ENCODE results near the gene NUTM2A.
"Not testable (repeated sequence)": the region's sequence is repeated elsewhere in the genome, so short reads cannot be mapped to it uniquely, and the experiment has no call there.

Gene NUTM2A, protein sequence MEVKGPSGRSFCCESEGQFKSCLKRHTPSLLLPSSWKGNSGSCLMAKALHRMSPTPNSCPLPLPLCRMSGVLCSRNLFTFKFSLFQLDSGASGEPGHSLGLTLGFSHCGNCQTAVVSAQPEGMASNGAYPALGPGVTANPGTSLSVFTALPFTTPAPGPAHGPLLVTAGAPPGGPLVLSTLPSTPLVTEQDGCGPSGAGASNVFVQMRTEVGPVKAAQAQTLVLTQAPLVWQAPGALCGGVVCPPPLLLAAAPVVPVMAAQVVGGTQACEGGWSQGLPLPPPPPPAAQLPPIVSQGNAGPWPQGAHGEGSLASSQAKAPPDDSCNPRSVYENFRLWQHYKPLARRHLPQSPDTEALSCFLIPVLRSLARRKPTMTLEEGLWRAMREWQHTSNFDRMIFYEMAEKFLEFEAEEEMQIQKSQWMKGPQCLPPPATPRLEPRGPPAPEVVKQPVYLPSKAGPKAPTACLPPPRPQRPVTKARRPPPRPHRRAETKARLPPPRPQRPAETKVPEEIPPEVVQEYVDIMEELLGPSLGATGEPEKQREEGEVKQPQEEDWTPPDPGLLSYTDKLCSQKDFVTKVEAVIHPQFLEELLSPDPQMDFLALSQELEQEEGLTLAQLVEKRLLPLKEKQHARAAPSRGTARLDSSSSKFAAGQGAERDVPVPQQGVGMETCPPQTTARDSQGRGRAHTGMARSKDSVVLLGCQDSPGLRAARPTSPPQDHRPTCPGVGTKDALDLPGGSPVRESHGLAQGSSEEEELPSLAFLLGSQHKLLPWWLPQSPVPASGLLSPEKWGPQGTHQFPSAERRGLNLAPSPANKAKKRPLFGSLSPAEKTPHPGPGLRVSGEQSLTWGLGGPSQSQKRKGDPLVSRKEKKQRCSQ

DNA sequence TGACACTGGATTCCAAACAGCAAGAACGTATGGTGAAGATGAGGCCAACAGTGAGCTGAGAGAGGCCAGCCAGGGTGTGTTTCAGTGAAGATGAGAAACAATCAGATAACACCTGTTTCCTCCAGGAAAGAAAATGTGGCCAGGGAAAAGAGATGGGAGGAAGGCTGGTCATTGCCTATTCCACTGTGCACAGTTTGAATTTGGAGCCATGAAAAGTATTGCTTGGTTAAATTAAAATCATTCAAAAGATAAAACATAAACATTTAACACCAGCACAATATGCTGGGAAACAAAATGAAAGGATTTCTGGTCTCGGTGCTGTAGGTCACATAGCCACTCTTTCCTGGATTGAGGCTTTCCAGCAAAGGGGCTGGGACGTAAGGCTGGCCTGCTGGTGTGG is at the start of gene NUTM2A:
NUTM2A (plus strand) TSS at position 301 of the 400 bp plus-strand sequence. CDS start 383 bp downstream, outside the sequence.
- not testable (repeated sequence) for H3K79me2 ChIP-seq (ENCODE audit: control insufficient read depth, insufficient read depth, low read length, unreplicated experiment); H3K4me1 ChIP-seq (ENCODE audit: control insufficient read depth, insufficient read depth, low read length, unreplicated experiment); H3K27ac ChIP-seq (ENCODE audit: low read depth, low read length); H3K27me3 ChIP-seq (ENCODE audit: insufficient read depth, low read length); H2AFZ ChIP-seq (ENCODE audit: low read length, unreplicated experiment); H3K36me3 ChIP-seq (ENCODE audit: insufficient read depth, low read length); H3K4me3 ChIP-seq (ENCODE audit: low read depth, low read length)

DNA sequence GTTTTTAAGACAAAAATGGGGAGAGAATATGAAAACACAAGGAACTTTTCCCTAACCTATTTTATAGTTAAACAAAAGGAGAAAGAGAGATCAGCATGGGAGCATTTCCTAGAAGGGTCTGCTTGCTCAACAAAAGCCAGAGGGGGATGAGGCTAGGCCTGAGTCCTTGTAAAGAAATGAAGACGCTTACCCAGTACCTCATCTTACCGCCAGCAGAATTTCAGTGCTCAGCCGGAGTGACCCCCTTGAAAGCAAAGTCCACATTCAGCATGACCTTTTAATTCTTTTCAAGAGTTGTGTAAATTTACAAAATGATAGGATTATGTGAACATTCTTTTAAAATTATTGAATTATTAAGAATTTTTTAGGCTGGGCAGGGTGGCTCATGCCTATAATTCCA is 47.7 kb upstream of the NUTM2A start:
- not testable (repeated sequence) for H3K4me1 ChIP-seq (ENCODE audit: control insufficient read depth, insufficient read depth, low read length, unreplicated experiment); H3K27me3 ChIP-seq (ENCODE audit: insufficient read depth, low read length); H3K36me3 ChIP-seq (ENCODE audit: insufficient read depth, low read length); H3K79me2 ChIP-seq (ENCODE audit: control insufficient read depth, insufficient read depth, low read length, unreplicated experiment); H3K4me3 ChIP-seq (ENCODE audit: low read depth, low read length); H2AFZ ChIP-seq (ENCODE audit: low read length, unreplicated experiment); H3K27ac ChIP-seq (ENCODE audit: low read depth, low read length)

DNA sequence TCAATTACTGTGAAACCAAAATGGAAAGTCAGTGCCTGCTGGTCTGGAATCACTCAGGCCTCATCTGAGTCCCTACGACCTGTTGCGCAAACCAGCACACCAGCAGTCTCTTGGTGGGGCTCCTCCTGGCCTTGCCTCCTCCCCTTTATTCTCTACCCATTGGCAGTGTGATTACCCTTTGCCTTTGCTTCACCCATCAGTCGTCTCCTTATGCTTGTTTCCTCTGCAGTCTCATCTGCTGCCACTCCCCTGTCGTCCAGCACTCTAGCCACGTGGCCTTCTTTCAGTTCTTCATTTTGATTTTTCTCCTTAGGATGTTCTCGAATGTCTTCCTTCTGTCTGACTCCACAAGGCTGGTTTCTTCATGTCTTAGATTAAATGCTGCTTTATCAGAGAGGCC is 40.8 kb upstream of the NUTM2A start:
- H2AFZ ChIP-seq (ENCODE audit: low read length, unreplicated experiment); H3K79me2 ChIP-seq (ENCODE audit: control insufficient read depth, insufficient read depth, low read length, unreplicated experiment); H3K27ac ChIP-seq (ENCODE audit: low read depth, low read length); H3K27me3 ChIP-seq (ENCODE audit: insufficient read depth, low read length); H3K4me3 ChIP-seq (ENCODE audit: low read depth, low read length); H3K4me1 ChIP-seq (ENCODE audit: control insufficient read depth, insufficient read depth, low read length, unreplicated experiment): not testable (repeated sequence)
- H3K36me3 ChIP-seq (ENCODE audit: insufficient read depth, low read length) = peaks cover 13% of the 10 kb centered on the region; the same call in 1 of the 2 replicates

DNA sequence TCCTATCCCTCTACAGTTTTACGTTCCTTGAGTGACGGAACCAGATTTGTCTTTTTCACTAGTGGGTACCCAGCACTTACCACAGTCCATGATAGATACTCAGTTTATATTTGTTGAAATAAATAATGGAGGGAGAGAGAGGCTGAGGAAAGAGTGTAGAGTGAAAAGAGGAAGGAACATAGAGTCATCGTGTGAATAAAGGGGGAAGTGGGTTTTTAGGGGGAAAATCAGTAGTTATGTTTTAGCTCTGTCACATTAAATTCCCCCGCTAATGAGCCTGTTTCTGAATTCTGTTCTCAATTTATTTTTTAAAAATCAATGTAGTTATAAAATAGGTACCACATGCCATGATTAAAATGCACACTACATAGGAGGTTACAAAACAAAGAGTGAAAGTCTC is 39.2 kb upstream of the NUTM2A start:
- H3K27ac ChIP-seq (ENCODE audit: low read depth, low read length); H3K4me3 ChIP-seq (ENCODE audit: low read depth, low read length); H3K4me1 ChIP-seq (ENCODE audit: control insufficient read depth, insufficient read depth, low read length, unreplicated experiment); H3K79me2 ChIP-seq (ENCODE audit: control insufficient read depth, insufficient read depth, low read length, unreplicated experiment); H3K27me3 ChIP-seq (ENCODE audit: insufficient read depth, low read length); H2AFZ ChIP-seq (ENCODE audit: low read length, unreplicated experiment): not testable (repeated sequence)
- H3K36me3 ChIP-seq (ENCODE audit: insufficient read depth, low read length) = peaks cover 13% of the 10 kb centered on the region; the same call in 1 of the 2 replicates

DNA sequence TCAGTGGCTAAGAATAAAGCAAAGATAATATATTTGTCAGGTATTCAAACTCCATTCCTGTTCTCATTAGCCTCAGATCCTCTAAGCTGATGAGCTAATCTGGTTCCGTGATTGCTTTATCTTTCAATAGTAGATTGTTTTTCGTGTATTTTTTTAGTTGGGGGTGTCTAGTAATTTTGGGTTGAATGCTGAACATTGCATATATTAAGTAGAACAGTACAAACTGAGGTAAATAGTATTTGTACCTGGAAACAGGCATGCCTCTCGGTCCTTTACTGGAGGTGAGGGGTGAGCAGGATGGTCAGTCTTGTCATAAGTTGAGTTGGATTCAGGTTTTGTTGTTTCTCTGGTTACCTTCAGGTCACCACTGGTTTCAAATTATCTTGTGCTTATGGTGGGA is 37.7 kb upstream of the NUTM2A start:
- not testable (repeated sequence) for H3K27ac ChIP-seq (ENCODE audit: low read depth, low read length); H3K4me1 ChIP-seq (ENCODE audit: control insufficient read depth, insufficient read depth, low read length, unreplicated experiment); H3K36me3 ChIP-seq (ENCODE audit: insufficient read depth, low read length); H3K27me3 ChIP-seq (ENCODE audit: insufficient read depth, low read length); H3K79me2 ChIP-seq (ENCODE audit: control insufficient read depth, insufficient read depth, low read length, unreplicated experiment); H3K4me3 ChIP-seq (ENCODE audit: low read depth, low read length); H2AFZ ChIP-seq (ENCODE audit: low read length, unreplicated experiment)

DNA sequence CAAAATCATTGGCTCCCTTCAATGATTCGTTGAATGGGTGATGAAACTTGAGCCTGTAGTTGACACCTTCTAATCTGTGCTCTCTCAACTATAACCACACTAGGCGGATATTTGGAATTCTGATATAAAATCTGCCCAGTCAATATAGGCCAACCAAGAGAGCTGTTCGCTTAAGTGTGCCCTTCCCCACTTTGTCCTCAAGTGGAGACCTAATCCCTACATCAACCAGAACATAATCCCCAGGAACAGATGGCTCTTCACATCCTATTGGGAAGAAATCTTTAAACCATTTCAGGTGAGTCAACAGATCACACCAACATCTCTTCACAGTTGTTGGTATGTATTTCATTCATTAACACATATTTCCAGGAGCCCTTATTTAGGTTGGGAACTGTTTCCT is 33.4 kb upstream of the NUTM2A start:
- H3K4me3 ChIP-seq (ENCODE audit: low read depth, low read length); H3K4me1 ChIP-seq (ENCODE audit: control insufficient read depth, insufficient read depth, low read length, unreplicated experiment); H3K27ac ChIP-seq (ENCODE audit: low read depth, low read length); H3K36me3 ChIP-seq (ENCODE audit: insufficient read depth, low read length); H2AFZ ChIP-seq (ENCODE audit: low read length, unreplicated experiment); H3K27me3 ChIP-seq (ENCODE audit: insufficient read depth, low read length); H3K79me2 ChIP-seq (ENCODE audit: control insufficient read depth, insufficient read depth, low read length, unreplicated experiment): not testable (repeated sequence)

DNA sequence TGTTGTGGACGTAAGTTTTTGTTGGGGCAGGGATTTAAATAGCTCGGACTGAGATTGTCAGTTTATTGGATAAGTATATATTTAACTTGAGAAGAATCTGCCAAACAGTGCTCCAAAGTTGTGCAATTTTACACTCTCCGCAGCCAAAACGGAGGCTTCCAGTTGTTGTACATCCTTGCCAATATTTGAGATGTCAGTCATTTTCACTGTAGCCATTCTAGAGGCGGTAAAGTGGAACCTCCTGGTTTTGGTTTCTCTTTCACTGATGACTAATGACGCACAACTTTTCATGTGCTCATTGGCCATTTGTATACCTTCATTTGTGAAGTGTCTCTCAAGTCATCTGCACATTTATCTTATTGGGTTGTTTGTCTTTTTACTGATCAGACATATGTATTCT is 24.3 kb upstream of the NUTM2A start:
- not testable (repeated sequence) for H3K27me3 ChIP-seq (ENCODE audit: insufficient read depth, low read length); H3K79me2 ChIP-seq (ENCODE audit: control insufficient read depth, insufficient read depth, low read length, unreplicated experiment); H3K36me3 ChIP-seq (ENCODE audit: insufficient read depth, low read length); H3K4me1 ChIP-seq (ENCODE audit: control insufficient read depth, insufficient read depth, low read length, unreplicated experiment)
- Histone ChIP-seq H3K4me3 (ENCODE audit: low read depth, low read length) (peak overlapping the region; percentile 77), H2AFZ (ENCODE audit: low read length, unreplicated experiment) (peak overlapping the region; percentile 78), H3K27ac (ENCODE audit: low read depth, low read length) (peak overlapping the region; percentile 67)

DNA sequence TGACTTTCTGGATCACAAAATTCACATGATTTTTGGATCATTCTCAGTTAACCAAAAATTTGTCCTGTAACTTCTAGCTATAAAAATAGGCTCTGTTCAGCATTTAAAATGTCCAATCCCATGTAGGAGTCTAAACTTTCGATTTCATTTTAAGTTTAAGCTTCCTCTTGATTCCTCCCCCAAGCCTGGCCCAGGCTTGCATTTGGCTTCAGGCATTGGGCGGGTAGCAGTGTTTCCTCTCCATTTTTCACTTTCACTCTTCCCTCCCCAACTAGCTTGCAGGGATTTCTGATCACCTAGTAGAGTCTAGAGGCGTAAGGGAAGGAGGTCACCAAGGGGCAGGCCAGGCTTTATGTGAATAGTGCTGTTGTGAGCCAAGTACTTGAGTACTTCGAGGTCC is 20.4 kb upstream of the NUTM2A start:
- 0 out of 2 replicates have a peak overlapping the region, but pooled peaks have one; percentile 43 for H3K4me3 ChIP-seq (ENCODE audit: low read depth, low read length)
- not testable (repeated sequence) for H3K36me3 ChIP-seq (ENCODE audit: insufficient read depth, low read length); H3K79me2 ChIP-seq (ENCODE audit: control insufficient read depth, insufficient read depth, low read length, unreplicated experiment); H3K27me3 ChIP-seq (ENCODE audit: insufficient read depth, low read length); H3K4me1 ChIP-seq (ENCODE audit: control insufficient read depth, insufficient read depth, low read length, unreplicated experiment); H2AFZ ChIP-seq (ENCODE audit: low read length, unreplicated experiment); H3K27ac ChIP-seq (ENCODE audit: low read depth, low read length)

DNA sequence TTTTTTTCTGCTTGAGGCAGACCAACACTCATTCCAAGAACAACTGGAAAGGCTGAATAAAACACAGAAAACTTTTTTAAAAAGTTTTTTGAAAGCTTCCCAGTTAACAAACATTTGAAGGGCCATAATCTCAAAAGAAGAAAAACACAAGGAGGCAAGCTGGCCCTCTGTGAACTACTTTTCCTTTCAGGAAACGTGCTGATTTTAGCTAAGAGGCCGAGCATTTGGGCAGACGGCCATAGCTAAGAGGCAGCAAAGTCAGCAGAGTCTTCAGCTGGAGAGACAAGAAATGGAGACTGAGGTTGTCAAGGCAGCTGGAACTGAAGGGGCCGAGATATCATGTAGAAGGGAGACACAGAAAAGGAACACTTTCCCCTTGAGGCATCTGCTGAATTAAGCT is 18.3 kb upstream of the NUTM2A start:
- H3K4me3 ChIP-seq (ENCODE audit: low read depth, low read length) = not testable (repeated sequence)

DNA sequence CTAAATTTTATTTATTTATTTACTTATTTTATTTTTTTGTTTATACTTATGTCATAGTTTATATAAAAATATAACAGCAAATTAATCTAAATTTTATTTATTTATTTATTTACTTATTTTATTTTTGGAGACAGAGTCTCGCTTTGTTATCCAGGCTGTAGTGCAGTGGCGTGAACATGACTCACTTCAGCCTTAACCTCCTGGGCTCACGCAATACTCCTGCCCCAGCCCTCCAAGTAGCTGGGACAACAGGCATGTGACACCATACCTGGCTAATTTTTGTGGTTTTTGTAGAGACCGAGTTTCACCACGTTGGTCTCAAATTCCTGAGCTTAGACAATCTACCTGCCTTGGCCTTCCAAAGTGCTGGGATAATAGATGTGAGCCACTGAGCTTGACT is 14.9 kb upstream of the NUTM2A start:
- not testable (repeated sequence) for H3K79me2 ChIP-seq (ENCODE audit: control insufficient read depth, insufficient read depth, low read length, unreplicated experiment); H3K4me1 ChIP-seq (ENCODE audit: control insufficient read depth, insufficient read depth, low read length, unreplicated experiment); H3K36me3 ChIP-seq (ENCODE audit: insufficient read depth, low read length); H2AFZ ChIP-seq (ENCODE audit: low read length, unreplicated experiment); H3K27me3 ChIP-seq (ENCODE audit: insufficient read depth, low read length); H3K27ac ChIP-seq (ENCODE audit: low read depth, low read length); H3K4me3 ChIP-seq (ENCODE audit: low read depth, low read length)

More for the DNA sequence above, 18.3 kb upstream of the NUTM2A start:
- H3K27me3 ChIP-seq (ENCODE audit: insufficient read depth, low read length); H2AFZ ChIP-seq (ENCODE audit: low read length, unreplicated experiment); H3K36me3 ChIP-seq (ENCODE audit: insufficient read depth, low read length); H3K79me2 ChIP-seq (ENCODE audit: control insufficient read depth, insufficient read depth, low read length, unreplicated experiment); H3K4me1 ChIP-seq (ENCODE audit: control insufficient read depth, insufficient read depth, low read length, unreplicated experiment); H3K27ac ChIP-seq (ENCODE audit: low read depth, low read length): not testable (repeated sequence)

DNA sequence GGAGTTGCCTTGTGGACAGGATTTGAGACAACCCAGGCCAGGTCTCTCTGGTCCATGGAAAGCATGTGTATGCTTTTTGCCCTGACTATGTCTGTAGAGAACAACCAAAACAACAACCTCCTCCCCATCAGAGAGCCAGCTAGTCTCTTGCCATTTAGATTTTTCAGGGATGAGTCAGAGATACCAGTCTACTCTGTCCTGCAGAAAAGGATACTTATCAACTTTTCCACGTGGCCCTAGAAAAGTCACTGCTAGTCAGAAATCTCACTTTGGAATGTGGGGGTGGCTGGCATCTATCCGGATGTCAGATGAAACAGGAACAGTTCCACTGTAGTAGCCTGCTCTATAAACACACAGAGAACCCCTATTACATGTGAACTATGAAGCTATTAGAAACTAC is 13.4 kb upstream of the NUTM2A start:
- not testable (repeated sequence) for H3K27me3 ChIP-seq (ENCODE audit: insufficient read depth, low read length); H3K79me2 ChIP-seq (ENCODE audit: control insufficient read depth, insufficient read depth, low read length, unreplicated experiment); H3K4me1 ChIP-seq (ENCODE audit: control insufficient read depth, insufficient read depth, low read length, unreplicated experiment); H3K4me3 ChIP-seq (ENCODE audit: low read depth, low read length); H3K36me3 ChIP-seq (ENCODE audit: insufficient read depth, low read length); H2AFZ ChIP-seq (ENCODE audit: low read length, unreplicated experiment)
- H3K27ac ChIP-seq (ENCODE audit: low read depth, low read length) = 0 out of 2 replicates have a peak overlapping the region, but pooled peaks have one; percentile 32
